ENCODE data around the gene TRIM52. TPM values are rescaled to one million over a fixed set of nuclear protein-coding genes. Genes with fewer than 3 reads are reported as not detected.

TRIM52 gene
- total and polyA plus RNA-seq, 2 of the 13 experiments (the other 11 are each of a cell fraction or from before 2014, with no cell fraction given), result 7.2 to 11.6 TPM

DNA sequence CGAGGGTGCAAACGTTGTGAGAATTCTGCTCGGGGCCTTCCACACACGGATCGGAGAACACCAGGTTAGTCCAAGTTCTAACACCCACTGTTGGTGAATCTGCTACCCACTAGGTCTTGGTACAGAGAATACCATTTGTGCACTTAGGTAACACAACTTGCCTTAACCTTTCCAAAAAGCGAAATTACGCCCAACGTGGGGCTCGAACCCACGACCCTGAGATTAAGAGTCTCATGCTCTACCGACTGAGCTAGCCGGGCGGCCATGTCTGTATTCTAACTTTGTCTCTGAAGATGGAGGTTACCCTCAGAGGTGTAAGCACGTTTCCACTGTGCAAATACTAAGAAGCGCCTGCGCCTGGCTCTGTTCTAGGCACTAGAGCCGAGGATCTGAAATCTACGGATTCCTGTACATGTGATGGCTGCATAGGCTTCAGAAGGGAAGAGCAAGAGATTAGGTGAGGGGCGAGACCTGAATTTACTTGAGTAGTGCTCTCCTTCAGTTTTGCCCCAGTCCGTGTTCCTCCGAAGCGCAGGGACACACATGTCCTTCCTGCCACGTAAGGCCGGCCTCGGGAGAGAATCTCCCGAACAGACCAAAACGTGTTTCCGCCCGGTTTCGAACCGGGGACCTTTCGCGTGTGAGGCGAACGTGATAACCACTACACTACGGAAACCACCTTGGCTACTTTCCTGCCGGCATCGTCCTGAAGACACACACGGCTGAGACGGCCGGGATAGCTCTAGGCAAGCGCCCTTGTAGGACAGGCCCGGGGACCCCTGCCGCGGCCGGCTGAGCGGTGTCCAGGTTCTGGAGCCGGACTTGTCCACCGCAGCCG lies 38.9 kb downstream of the TRIM52 start (continued):
- TF ChIP-seq ZMYM2 (CRISPR knock-in tag; IDR thresholded peaks at IDR 0.05), result peak; percentile 79
- TF ChIP-seq HINFP (CRISPR knock-in tag; IDR thresholded peaks at IDR 0.05; ENCODE audit: low read depth), result no peak; the same call in 1 of the 2 replicates
- TF ChIP-seq ZBTB3 (CRISPR knock-in tag; IDR thresholded peaks at IDR 0.05; ENCODE audit: borderline replicate concordance, low read depth), result no peak
- TF ChIP-seq GATA4 (IDR thresholded peaks at IDR 0.05; ENCODE audit: borderline replicate concordance, low read depth), result no peak
- TF ChIP-seq ZNF782 (CRISPR knock-in tag; IDR thresholded peaks at IDR 0.05; ENCODE audit: borderline replicate concordance), result peak; percentile 56; the same call in 1 of the 2 replicates
- no peak for TF ChIP-seq IRF1 (CRISPR knock-in tag; IDR thresholded peaks at IDR 0.05; ENCODE audit: low read depth)
- TF ChIP-seq ZNF572 (CRISPR knock-in tag; IDR thresholded peaks at IDR 0.05), result 0 out of 2 replicates have a peak, but pooled peaks have one; percentile 50
- no peak for TF ChIP-seq ZNF343 (CRISPR knock-in tag; IDR thresholded peaks at IDR 0.05)
- no peak for TF ChIP-seq ZNF605 (CRISPR knock-in tag; IDR thresholded peaks at IDR 0.05)
- TF ChIP-seq ZNF607 (CRISPR knock-in tag; IDR thresholded peaks at IDR 0.05; ENCODE audit: borderline replicate concordance), result peak; percentile 56
- peak; percentile 58; the same call in 1 of the 2 replicates for TF ChIP-seq SP4 (CRISPR knock-in tag; IDR thresholded peaks at IDR 0.05)
- TF ChIP-seq ZZZ3 (CRISPR knock-in tag; IDR thresholded peaks at IDR 0.05; ENCODE audit: borderline replicate concordance), result no peak
- no peak for TF ChIP-seq ZNF570 (CRISPR knock-in tag; IDR thresholded peaks at IDR 0.05; ENCODE audit: borderline replicate concordance)
- TF ChIP-seq FOXC1 (CRISPR knock-in tag; IDR thresholded peaks at IDR 0.05; ENCODE audit: borderline replicate concordance), result peak; percentile 59; the same call in 1 of the 2 replicates
- TF ChIP-seq, protein P1, sequence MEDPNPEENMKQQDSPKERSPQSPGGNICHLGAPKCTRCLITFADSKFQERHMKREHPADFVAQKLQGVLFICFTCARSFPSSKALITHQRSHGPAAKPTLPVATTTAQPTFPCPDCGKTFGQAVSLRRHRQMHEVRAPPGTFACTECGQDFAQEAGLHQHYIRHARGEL (CRISPR knock-in tag; IDR thresholded peaks at IDR 0.05), result 0 out of 2 replicates have a peak, but pooled peaks have one; percentile 2
- peak; percentile 80 for TF ChIP-seq CBFB (CRISPR knock-in tag; IDR thresholded peaks at IDR 0.05)
- TF ChIP-seq ETV6 (CRISPR knock-in tag; conservative IDR thresholded peaks at IDR 0.05), result 0 out of 2 replicates have a peak, but pooled peaks have one; percentile 80
- TF ChIP-seq RARA (CRISPR knock-in tag; IDR thresholded peaks at IDR 0.05), result no peak
- TF ChIP-seq GMEB2 (CRISPR knock-in tag; IDR thresholded peaks at IDR 0.05; ENCODE audit: low read depth), result no peak
- TF ChIP-seq ZNF121 (CRISPR knock-in tag; IDR thresholded peaks at IDR 0.05), result 0 out of 2 replicates have a peak, but pooled peaks have one; percentile 32
- TF ChIP-seq, protein P2, sequence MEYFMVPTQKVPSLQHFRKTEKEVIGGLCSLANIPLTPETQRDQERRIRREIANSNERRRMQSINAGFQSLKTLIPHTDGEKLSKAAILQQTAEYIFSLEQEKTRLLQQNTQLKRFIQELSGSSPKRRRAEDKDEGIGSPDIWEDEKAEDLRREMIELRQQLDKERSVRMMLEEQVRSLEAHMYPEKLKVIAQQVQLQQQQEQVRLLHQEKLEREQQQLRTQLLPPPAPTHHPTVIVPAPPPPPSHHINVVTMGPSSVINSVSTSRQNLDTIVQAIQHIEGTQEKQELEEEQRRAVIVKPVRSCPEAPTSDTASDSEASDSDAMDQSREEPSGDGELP (IDR thresholded peaks at IDR 0.05; ENCODE audit: borderline replicate concordance, low read depth), result peak; percentile 33; the same call in 1 of the 2 replicates
- TF ChIP-seq ZNF510 (CRISPR knock-in tag; IDR thresholded peaks at IDR 0.05; ENCODE audit: low read depth), result peak; percentile 88; the same call in 1 of the 2 replicates
- no peak for TF ChIP-seq NCOA2 (CRISPR knock-in tag; IDR thresholded peaks at IDR 0.05)

All from HepG2 (cell line).